Cerebellar nuclear complex (tissue), 1 donor: ENCODE results near the gene CUL5.
"Not testable (repeated sequence)": the region's sequence is repeated elsewhere in the genome, so short reads cannot be mapped to it uniquely, and the experiment has no call there.

Experiments
- DNase-seq, 2 experiments: peaks; one replicate each; lab custom pipeline; 2025; lab: John Stamatoyannopoulos, UW

The CUL5 gene

GRCh38 chr11:108112057-108112456 lies 103.4 kb downstream of the CUL5 start:
- no peak for DNase-seq

DNA sequence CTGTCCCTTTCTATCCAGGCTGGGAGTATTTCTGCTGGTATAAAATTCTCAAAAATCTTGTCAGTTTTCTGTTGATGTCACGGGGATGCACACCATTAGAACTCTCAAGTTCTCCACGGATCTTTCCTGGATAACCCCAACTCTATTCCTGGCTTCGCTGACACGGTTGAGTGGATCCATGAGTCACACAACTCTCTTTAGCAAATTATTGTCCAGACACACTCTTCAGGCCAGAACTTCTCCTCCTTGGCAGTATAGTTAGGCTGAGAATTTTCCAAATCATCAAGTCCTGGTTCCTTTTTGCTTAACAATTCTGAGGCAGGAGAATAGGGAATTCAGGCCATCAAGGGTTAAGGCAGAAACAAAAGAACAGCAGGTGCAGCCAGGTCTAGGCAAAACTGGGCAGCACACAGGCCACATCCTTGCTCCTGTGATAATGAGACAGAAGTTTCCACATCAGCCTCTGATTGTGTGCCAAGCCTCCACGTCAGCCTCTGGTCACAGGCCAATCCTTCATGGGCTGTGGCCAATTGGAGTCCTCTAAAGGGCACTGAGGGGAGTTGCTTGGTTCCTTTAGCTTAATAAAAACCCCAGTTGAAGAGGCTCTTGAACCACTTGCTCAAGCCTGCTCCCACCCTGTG lies 106.9 kb downstream of the CUL5 start:
- no peak for DNase-seq

DNA sequence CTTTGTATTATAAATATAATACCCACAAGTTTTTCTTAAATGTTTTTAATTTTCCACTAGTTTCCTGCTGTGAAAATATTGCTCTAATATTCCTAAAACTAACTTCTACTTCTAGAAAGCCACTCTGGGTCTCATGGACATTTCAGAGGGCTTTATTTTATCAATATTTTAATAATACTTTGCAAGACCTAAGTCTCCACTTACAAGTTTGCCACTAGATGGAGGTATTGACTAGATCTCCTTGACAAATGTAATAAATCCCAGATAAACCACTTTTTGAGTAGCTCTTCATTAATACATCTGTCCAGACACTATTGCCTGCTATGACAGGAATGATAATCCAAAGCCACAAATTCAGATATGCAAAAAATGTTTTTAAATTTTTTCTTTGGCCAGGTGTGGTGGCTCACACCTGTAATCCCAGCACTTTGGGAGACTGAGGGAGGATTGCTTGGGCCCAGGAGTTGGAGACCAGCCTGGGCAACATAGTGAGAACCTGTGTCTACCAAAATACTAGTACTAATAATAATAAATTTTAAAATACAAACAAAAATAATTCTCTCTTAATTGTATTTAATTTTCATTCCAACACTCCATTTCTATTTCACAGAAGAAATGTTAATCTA lies 109.2 kb downstream of the CUL5 start:
- no peak for DNase-seq

- DNase-seq = not testable (repeated sequence)
These were observed 112.2 kb downstream of the CUL5 start for GRCh38 chr11:108120936-108121273.

- DNase-seq = peak; percentile 64 to 86
These were observed 112.8 kb downstream of the CUL5 start, which contains the start of gene ACAT1 for GRCh38 chr11:108121274-108122155. ACAT1 (plus strand) TSS chr11:108121567; CDS start chr11:108121607, 40 bp downstream.

GRCh38 chr11:108122166-108122628 lies 113.5 kb downstream of the CUL5 start:
- no peak for DNase-seq

- no peak for DNase-seq
These were observed 116.4 kb downstream of the CUL5 start for GRCh38 chr11:108125096-108125495.

- no peak for DNase-seq
These were observed 120.1 kb downstream of the CUL5 start for GRCh38 chr11:108128772-108129171.

DNA sequence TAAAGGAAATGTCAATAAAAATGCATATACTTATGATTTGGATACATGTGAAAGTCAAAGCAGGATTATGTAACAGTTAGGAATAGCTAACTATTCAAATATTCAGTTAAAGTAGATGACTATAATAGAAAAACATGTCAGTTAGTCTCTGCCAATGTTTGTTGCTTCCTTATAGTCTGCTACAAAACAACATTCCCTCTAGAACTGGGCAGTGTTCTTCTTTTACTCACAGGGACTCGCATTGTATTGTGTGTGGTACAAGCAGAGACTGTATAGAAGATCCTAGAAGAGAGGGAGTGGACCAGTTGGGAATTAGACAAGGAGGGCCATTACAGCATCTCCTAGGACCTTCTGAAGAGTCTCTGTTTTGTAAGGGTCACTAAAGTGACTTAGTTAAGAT lies 123.3 kb downstream of the CUL5 start:
- no peak for DNase-seq

GRCh38 chr11:108132993-108133538 lies 124.4 kb downstream of the CUL5 start:
- not testable (repeated sequence) for DNase-seq

GRCh38 chr11:108135845-108136544 lies 127.3 kb downstream of the CUL5 start:
- no peak for DNase-seq

- DNase-seq = no peak
These were observed 128.5 kb downstream of the CUL5 start for GRCh38 chr11:108137212-108137611.

- no peak for DNase-seq
These were observed 133.6 kb downstream of the CUL5 start for GRCh38 chr11:108142304-108142703.

DNA sequence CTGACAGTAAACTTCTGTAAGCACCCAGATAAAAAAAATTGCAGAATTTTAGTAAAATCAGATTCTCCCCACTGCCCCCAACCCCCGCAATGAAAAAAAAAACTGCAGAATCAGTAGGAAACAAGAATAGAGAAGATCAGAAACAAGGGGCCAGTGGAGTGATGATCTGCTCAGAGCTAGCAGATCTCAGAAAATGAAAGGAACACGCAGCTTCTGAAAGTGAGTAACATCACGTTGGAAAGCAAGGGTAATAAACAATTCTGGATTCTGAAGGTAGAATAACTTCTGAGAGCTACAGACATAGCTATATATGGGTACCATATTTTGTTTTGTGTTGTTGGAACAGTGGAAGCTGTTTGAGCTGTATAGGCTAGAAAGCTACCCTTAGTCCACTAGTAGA lies 135.9 kb downstream of the CUL5 start:
- no peak for DNase-seq

DNA sequence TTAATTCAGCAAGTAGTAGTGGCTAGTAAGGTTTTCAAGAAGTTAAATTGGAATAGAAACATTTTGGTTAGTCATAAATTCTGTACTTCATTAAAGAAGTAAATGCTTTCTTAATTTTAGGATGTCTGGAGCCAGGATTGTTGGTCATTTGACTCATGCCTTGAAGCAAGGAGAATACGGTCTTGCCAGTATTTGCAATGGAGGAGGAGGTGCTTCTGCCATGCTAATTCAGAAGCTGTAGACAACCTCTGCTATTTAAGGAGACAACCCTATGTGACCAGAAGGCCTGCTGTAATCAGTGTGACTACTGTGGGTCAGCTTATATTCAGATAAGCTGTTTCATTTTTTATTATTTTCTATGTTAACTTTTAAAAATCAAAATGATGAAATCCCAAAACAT lies 138.5 kb downstream of the CUL5 start:
- no peak for DNase-seq

GRCh38 chr11:108148556-108148955 lies 139.9 kb downstream of the CUL5 start:
- no peak for DNase-seq

DNA sequence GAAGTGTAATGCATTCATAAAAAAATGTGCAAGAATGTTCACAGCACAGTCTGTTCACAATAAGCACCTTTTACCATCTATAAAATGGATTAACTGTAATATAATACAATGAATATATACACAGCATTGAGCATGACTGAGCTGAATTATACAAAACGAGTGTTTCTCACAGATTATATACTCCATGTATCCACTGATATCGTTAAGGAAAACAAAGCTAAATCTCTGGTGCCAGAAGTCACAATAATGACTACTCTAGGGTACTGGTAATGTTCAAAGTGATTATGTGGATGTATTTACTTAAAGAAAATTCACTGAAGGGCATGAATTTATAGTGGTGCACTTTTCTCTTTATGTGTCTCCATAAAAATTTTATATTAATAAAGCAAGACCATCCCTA lies 145.9 kb downstream of the CUL5 start:
- DNase-seq = no peak
